Skin epidermis (tissue), 12 donors: ENCODE data around the gene LGALS3BP.
"Not testable (repeated sequence)": the region's sequence is repeated elsewhere in the genome, so short reads cannot be mapped to it uniquely, and the experiment has no call there.

Experiments
- H3K27ac ChIP-seq, 21 experiments: fragments of 200-600 bp; sonication (generic) in 11 of 21; one replicate each; pipeline ENCODE4 v1.5.0; 2020; ENCODE audit warnings: mild to moderate bottlenecking in 3 of 21, inconsistent platforms in 2 of 21, moderate library complexity in 2 of 21
- H3K4me3 ChIP-seq, 7 experiments: fragments of 200-600 bp; sonication (generic) in 2 of 7; one replicate each; pipeline ENCODE4 v1.5.0; 2020; ENCODE audit warnings: inconsistent platforms in 2 of 7, mild to moderate bottlenecking in 2 of 7, moderate library complexity in 1 of 7

The LGALS3BP gene

GRCh38 chr17:78979780-78980623, at the start of gene LGALS3BP:
Gene LGALS3BP, minus strand, starts transcription at chr17:78979923. Its CDS starts 2,732 bp downstream, at chr17:78977191.
- H3K4me3 ChIP-seq = peak within 1 kb of the TSS in 6 of 7 experiments; percentile 1 to 44 (median 27)

GRCh38 chr17:79028496-79029326, 49.0 kb upstream of the LGALS3BP start:
- Histone ChIP-seq H3K27ac (peak overlapping the region in 10 of 21 experiments; percentile 1 to 85 (median 62)), H3K4me3 (no peak overlapping the region)

More at GRCh38 chr17:78979780-78980623, at the start of gene LGALS3BP:
- H3K27ac ChIP-seq = peak within 1 kb of the TSS in 18 of 21 experiments; percentile 1 to 82 (median 35)

GRCh38 chr17:79027925-79028491, 48.3 kb upstream of the LGALS3BP start:
- H3K27ac ChIP-seq = peak overlapping the region in 14 of 21 experiments; percentile 1 to 85 (median 60)
- peak overlapping the region in 1 of 7 experiments; percentile 1 for H3K4me3 ChIP-seq

- Histone ChIP-seq H3K4me3 (peak overlapping the region in 2 of 7 experiments; percentile 1 to 15), H3K27ac (peak overlapping the region in 15 of 21 experiments; percentile 6 to 85 (median 60))
Measured at GRCh38 chr17:79027274-79027924, 47.7 kb upstream of the LGALS3BP start.

- peak overlapping the region in 1 of 7 experiments; percentile 57 for H3K4me3 ChIP-seq
Measured at GRCh38 chr17:79026376-79027273, 46.9 kb upstream of the LGALS3BP start.

GRCh38 chr17:79024901-79025737, 45.4 kb upstream of the LGALS3BP start:
- peak overlapping the region; percentile 41 to 59 (median 48) for H3K4me3 ChIP-seq
- H3K27ac ChIP-seq = peak overlapping the region in 16 of 21 experiments; percentile 36 to 85 (median 67)

More at GRCh38 chr17:79026376-79027273, 46.9 kb upstream of the LGALS3BP start:
- H3K27ac ChIP-seq = peak overlapping the region in 16 of 21 experiments; percentile 22 to 85 (median 59)

- H3K4me3 ChIP-seq = peak within 1 kb of the TSS; percentile 41 to 59 (median 48)
- peak within 1 kb of the TSS in 20 of 21 experiments; percentile 18 to 85 (median 64) for H3K27ac ChIP-seq
Measured at GRCh38 chr17:79023886-79024771, 44.4 kb upstream of the LGALS3BP start, which contains the start of gene C1QTNF1. Gene C1QTNF1, plus strand, starts transcription at chr17:79024169. Its CDS starts 19,800 bp downstream, at chr17:79043969.

GRCh38 chr17:79023180-79023705, 43.5 kb upstream of the LGALS3BP start:
- H3K27ac ChIP-seq = peak overlapping the region in 11 of 21 experiments; percentile 27 to 85 (median 72)
- peak overlapping the region in 1 of 7 experiments; percentile 57 for H3K4me3 ChIP-seq

GRCh38 chr17:79022507-79022991, 42.8 kb upstream of the LGALS3BP start:
- Histone ChIP-seq H3K27ac (peak overlapping the region in 9 of 21 experiments; percentile 18 to 85 (median 77)), H3K4me3 (no peak overlapping the region)

- not testable (repeated sequence) for H3K4me3 ChIP-seq
- H3K27ac ChIP-seq = peak overlapping the region in 6 of 21 experiments; percentile 72 to 85 (median 78)
Measured at GRCh38 chr17:79021929-79022328, 42.2 kb upstream of the LGALS3BP start.

GRCh38 chr17:79020631-79021301, 41.0 kb upstream of the LGALS3BP start:
- H3K4me3 ChIP-seq = no peak overlapping the region
- peak overlapping the region in 12 of 21 experiments; percentile 14 to 85 (median 50) for H3K27ac ChIP-seq

GRCh38 chr17:79019632-79020584, 40.2 kb upstream of the LGALS3BP start:
- Histone ChIP-seq H3K27ac (peak overlapping the region in 12 of 21 experiments; percentile 14 to 85 (median 50)), H3K4me3 (no peak overlapping the region)

- Histone ChIP-seq H3K4me3 (no peak overlapping the region), H3K27ac (no peak overlapping the region)
Measured at GRCh38 chr17:79019261-79019631, 39.5 kb upstream of the LGALS3BP start.

GRCh38 chr17:79018370-79018695, 38.6 kb upstream of the LGALS3BP start:
- Histone ChIP-seq H3K27ac (no peak overlapping the region), H3K4me3 (no peak overlapping the region)
